Subcutaneous adipose tissue (tissue), 4 donors: ENCODE measurements around the gene BDH2. TPM values are rescaled to one million over a fixed set of nuclear protein-coding genes. Genes with fewer than 3 reads are reported as not detected.

ENCODE experiments used
- CTCF ChIP-seq: fragments of 450-650 bp; IDR thresholded peaks from one replicate; pipeline ENCODE4 v1.5.1; 2016; ENCODE audit warnings: low read depth, mild to moderate bottlenecking, control low read depth, antibody characterized with exemption, moderate library complexity
- total RNA-seq, 4 donors: library from RNA; depleted of rRNA; stranded (reverse); fragments of >200 nt; gene quantifications; one replicate each; pipeline ENCODE4 v1.1.0, GENCODE V29; 2016

The BDH2 gene
- total RNA-seq, 4 donors from 2014 or later, result 33.1 to 65.8 (median 52.9) TPM

GRCh38 chr4:103085555-103086196, 14.0 kb downstream of the BDH2 start:
- no peak for TF ChIP-seq CTCF

- TF ChIP-seq CTCF, result no peak
Observed at GRCh38 chr4:103079621-103080020, 20.0 kb downstream of the BDH2 start.

- no peak for TF ChIP-seq CTCF
Observed at GRCh38 chr4:103076747-103077347, 22.8 kb downstream of the BDH2 start, which contains the start of gene SLC9B2. TSS of gene SLC9B2 (minus strand) at chr4:103076761. CDS start at chr4:103067550, 9,211 bp downstream.

- no peak for TF ChIP-seq CTCF
Observed at GRCh38 chr4:103075894-103076746, 23.5 kb downstream of the BDH2 start.

- no peak for TF ChIP-seq CTCF
Observed at GRCh38 chr4:103075435-103075893, 24.2 kb downstream of the BDH2 start.

GRCh38 chr4:103074744-103075434, 24.7 kb downstream of the BDH2 start:
- no peak for TF ChIP-seq CTCF
